ENCODE results near the gene BABAM2. TPM values are rescaled to one million over a fixed set of nuclear protein-coding genes. Genes with fewer than 3 reads are reported as not detected.

Gene BABAM2
- total RNA-seq, 1 donor from 2014 or later, result 58.9 TPM

GRCh38 chr2:28341208-28341891 is 450.8 kb downstream of the BABAM2 start:
- H3K36me3 ChIP-seq, result no peaks in the 10 kb centered on the region

GRCh38 chr2:28342081-28342967 is 451.8 kb downstream of the BABAM2 start:
- intact Hi-C loops (cut with micrococcal nuclease), result no loop called here
- Histone ChIP-seq H3K4me1 (peaks cover 54% of the 10 kb centered on the region), H3K9me3 (replicated peaks) (no peaks in the 10 kb centered on the region), H3K36me3 (no peaks in the 10 kb centered on the region), H3K27me3 (ENCODE audit: low read depth) (no peaks in the 10 kb centered on the region), H3K27ac (replicated peaks) (peak overlapping the region; percentile 79), H3K4me3 (peak overlapping the region; percentile 24)
- no peak for TF ChIP-seq CTCF (IDR thresholded peaks at IDR 0.05; ENCODE audit: borderline replicate concordance)
- DNase-seq, result peak; percentile 62

More at GRCh38 chr2:28341208-28341891, 450.8 kb downstream of the BABAM2 start:
- DNase-seq, result no peak
- intact Hi-C loops (cut with micrococcal nuclease), result no loop called here
- Histone ChIP-seq H3K27ac (replicated peaks) (peak overlapping the region; percentile 79), H3K4me1 (peaks cover 64% of the 10 kb centered on the region), H3K4me3 (no peak overlapping the region), H3K27me3 (ENCODE audit: low read depth) (no peaks in the 10 kb centered on the region), H3K9me3 (replicated peaks) (no peaks in the 10 kb centered on the region)
- no peak for TF ChIP-seq CTCF (IDR thresholded peaks at IDR 0.05; ENCODE audit: borderline replicate concordance)

- H3K4me3 ChIP-seq, result no peak overlapping the region
- peak overlapping the region; percentile 79 for H3K27ac ChIP-seq (replicated peaks)
- no peaks in the 10 kb centered on the region for H3K36me3 ChIP-seq
- peaks cover 49% of the 10 kb centered on the region for H3K4me1 ChIP-seq
- DNase-seq, result peak; percentile 4
- no peak for TF ChIP-seq CTCF (IDR thresholded peaks at IDR 0.05; ENCODE audit: borderline replicate concordance)
- intact Hi-C loops (cut with micrococcal nuclease), result no loop called here
- H3K27me3 ChIP-seq (ENCODE audit: low read depth), result no peaks in the 10 kb centered on the region
- H3K9me3 ChIP-seq (replicated peaks), result no peaks in the 10 kb centered on the region
Measured at GRCh38 chr2:28343184-28343942, 452.8 kb downstream of the BABAM2 start.

- DNase-seq, result peak; percentile 6
- Histone ChIP-seq H3K9me3 (replicated peaks) (no peaks in the 10 kb centered on the region), H3K36me3 (no peaks in the 10 kb centered on the region), H3K4me1 (peaks cover 42% of the 10 kb centered on the region), H3K27me3 (ENCODE audit: low read depth) (no peaks in the 10 kb centered on the region), H3K4me3 (no peak overlapping the region), H3K27ac (replicated peaks) (no peak overlapping the region)
- TF ChIP-seq CTCF (IDR thresholded peaks at IDR 0.05; ENCODE audit: borderline replicate concordance), result no peak
- intact Hi-C loops (cut with micrococcal nuclease), result no loop called here
Measured at GRCh38 chr2:28343971-28344715, 453.6 kb downstream of the BABAM2 start.

Data from left ventricle myocardium inferior (tissue), 1 donor.